Ovary (tissue), 9 donors: ENCODE results near the gene TRIM32. TPM values are rescaled to one million over a fixed set of nuclear protein-coding genes. Genes with fewer than 3 reads are reported as not detected.

ENCODE experiments used
- DNase-seq, 5 donors: peaks; one replicate each; pipeline ENCODE4 v3.0.0-alpha.2; 2019 to 2020
- H3K27ac ChIP-seq, 2 donors: fragments of 200-600 bp; one replicate each; pipeline versions ENCODE4 v1.5.1 to v1.8.0; 2019 to 2022
- H3K27me3 ChIP-seq: fragments of 200-600 bp; one replicate; pipeline ENCODE4 v1.8.0; 2022
- H3K36me3 ChIP-seq: fragments of 200-600 bp; sonication (generic); one replicate; pipeline ENCODE4 v1.5.1; 2019
- H3K4me1 ChIP-seq: one replicate; pipeline ENCODE4 v1.8.1; 2013; ENCODE audit warnings: mild to moderate bottlenecking, moderate library complexity; ENCODE audit not compliant: insufficient read depth
- H3K4me3 ChIP-seq: fragments of 200-600 bp; sonication (generic); one replicate; pipeline ENCODE4 v1.5.1; 2017
- H3K9me3 ChIP-seq, 2 donors: fragments of 200-600 bp in 1 of 2; sonication (generic) in 1 of 2; one replicate each; pipeline versions ENCODE4 v1.5.1 to v1.8.1; 2013 to 2019; ENCODE audit warnings: mild to moderate bottlenecking in 1 of 2, moderate library complexity in 1 of 2
- EP300 ChIP-seq: sonication (generic); formaldehyde crosslinking; IDR thresholded peaks from one replicate; pipeline ENCODE4 v1.6.1; 2017; ENCODE audit warnings: antibody characterized with exemption
- POLR2A ChIP-seq: fragments of 450-650 bp; IDR thresholded peaks from one replicate; pipeline ENCODE4 v1.6.1; 2017; ENCODE audit warnings: antibody characterized with exemption, mild to moderate bottlenecking, moderate library complexity
- WGBS, 3 donors: extraction: QIAGEN DNeasy Blood & Tissue Kit in 1 of 3; methylation state at CpG; one replicate each; pipeline versions ENCODE4 v1.1.5 to v1.1.7; 2013 to 2017; 5-methylcytosine and 5-hydroxymethylcytosine counted together
- intact Hi-C, 4 donors: fragments of 100-400 bp; cut with DNase I; formaldehyde crosslinking; loops; one replicate each; pipeline versions ENCODE4 v1.11.0 to v1.15.1; 2022 to 2023
- polyA plus RNA-seq, 2 donors: library from polyadenylated mRNA; stranded (reverse); fragments of 200-250 nt in 1 of 2; fragments of 350-450 nt in 1 of 2; fragmentation: Illumina TruSeq in 1 of 2; extraction: RNeasy Lipid Tissue Mini Kit (QIAGEN cat#74804) in 1 of 2; gene quantifications; one replicate each; pipeline ENCODE4 v1.2.3, GENCODE V29; 2013 to 2014
- total RNA-seq, 7 donors: library from RNA; depleted of rRNA in 2 of 7; stranded (reverse); fragments of >200 nt in 2 of 7; fragmentation: NEBNext Ultra II Directional in 3 of 7; extraction: Animal tissue kit (Norgen Biotek cat#: 25700) in 3 of 7; gene quantifications; one replicate each; pipeline versions ENCODE4 v1.1.0 to v1.2.4, GENCODE V29; 2016 to 2023
- TF ChIP-seq, protein P1 (sequence below), 3 donors: fragments of 450-650 bp in 2 of 3; fragments of 200-600 bp in 1 of 3; IDR thresholded peaks; one replicate each; pipeline versions ENCODE4 v1.5.1 to v1.8.0; 2016 to 2022; ENCODE audit warnings: antibody characterized with exemption in 3 of 3, mild to moderate bottlenecking in 1 of 3
- donor health status: DM: no; HTN: no; CAD: no; lungs with moderate emphysema.
- donor health status: DM: no; HTN: no; CAD: no.
- donor health status: Bipolar disorder and iron deficiency.
- donor health status: DM: yes; HTN: yes; CAD: no.
- donor health status: DM: no; HTN: no; CAD: no.
- donor health status: DM: yes; HTN: yes; CAD: no.

The TRIM32 gene
- total and polyA plus RNA-seq, 9 donors = 7.0 to 29.2 (median 22.1) TPM

DNA sequence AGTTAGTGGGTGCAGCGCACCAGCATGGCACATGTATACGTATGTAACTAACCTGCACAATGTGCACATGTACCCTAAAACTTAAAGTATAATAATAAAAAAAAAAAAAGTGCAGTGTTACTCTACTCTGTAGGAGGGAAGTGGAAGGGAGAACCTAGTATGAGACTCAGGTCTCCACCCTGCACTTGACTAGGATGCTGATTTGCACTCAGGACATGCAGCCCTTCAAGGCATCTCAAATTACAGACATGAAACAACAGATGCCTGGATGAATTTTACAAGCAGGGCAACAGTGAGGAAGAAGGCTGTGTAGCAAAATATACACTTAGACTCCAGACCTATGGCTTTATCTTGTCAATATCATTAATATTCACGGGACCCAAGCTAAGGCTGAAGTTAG, 16.5 kb downstream of the TRIM32 start:
- no peaks in the 10 kb centered on the region for H3K9me3 ChIP-seq
- no peak for DNase-seq
- WGBS, 3 donors = 97 to 99% (median 98%) methylated on average over 3 of the region's 3 CpGs
- no peaks in the 10 kb centered on the region for H3K36me3 ChIP-seq
- intact Hi-C loops = no loop called here
- no peak overlapping the region for H3K27ac ChIP-seq
- no peaks in the 10 kb centered on the region for H3K4me1 ChIP-seq
- TF ChIP-seq, protein P1, sequence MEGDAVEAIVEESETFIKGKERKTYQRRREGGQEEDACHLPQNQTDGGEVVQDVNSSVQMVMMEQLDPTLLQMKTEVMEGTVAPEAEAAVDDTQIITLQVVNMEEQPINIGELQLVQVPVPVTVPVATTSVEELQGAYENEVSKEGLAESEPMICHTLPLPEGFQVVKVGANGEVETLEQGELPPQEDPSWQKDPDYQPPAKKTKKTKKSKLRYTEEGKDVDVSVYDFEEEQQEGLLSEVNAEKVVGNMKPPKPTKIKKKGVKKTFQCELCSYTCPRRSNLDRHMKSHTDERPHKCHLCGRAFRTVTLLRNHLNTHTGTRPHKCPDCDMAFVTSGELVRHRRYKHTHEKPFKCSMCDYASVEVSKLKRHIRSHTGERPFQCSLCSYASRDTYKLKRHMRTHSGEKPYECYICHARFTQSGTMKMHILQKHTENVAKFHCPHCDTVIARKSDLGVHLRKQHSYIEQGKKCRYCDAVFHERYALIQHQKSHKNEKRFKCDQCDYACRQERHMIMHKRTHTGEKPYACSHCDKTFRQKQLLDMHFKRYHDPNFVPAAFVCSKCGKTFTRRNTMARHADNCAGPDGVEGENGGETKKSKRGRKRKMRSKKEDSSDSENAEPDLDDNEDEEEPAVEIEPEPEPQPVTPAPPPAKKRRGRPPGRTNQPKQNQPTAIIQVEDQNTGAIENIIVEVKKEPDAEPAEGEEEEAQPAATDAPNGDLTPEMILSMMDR (IDR thresholded peaks at IDR 0.05) = no peak
- TF ChIP-seq EP300 = no peak
- no peak for TF ChIP-seq POLR2A
- H3K27me3 ChIP-seq = no peaks in the 10 kb centered on the region
- no peak overlapping the region for H3K4me3 ChIP-seq

DNA sequence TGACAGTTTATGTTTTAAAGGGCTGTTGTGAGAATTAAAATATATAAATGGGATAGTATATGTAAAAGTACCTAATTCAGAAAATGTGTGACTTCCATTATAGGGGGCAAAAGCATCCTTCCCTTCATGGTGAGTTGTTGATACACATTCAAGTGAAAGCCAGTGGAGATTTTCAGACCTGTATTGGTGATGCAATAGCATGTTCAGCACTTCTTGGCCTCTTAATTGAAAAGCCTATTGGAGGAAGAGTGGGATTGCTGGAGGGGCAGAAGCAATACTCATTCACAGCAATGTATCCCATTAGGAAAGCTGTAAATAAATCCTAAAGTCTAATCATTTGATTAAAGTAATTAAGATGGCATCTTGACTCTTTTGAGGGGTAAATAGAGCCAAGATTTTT, 17.4 kb downstream of the TRIM32 start:
- no peaks in the 10 kb centered on the region for H3K36me3 ChIP-seq
- intact Hi-C loops = no loop called here
- TF ChIP-seq, protein P1 (IDR thresholded peaks at IDR 0.05) = no peak
- TF ChIP-seq EP300 (no peak), POLR2A (no peak)
- no peak overlapping the region for H3K27ac ChIP-seq
- no peak overlapping the region for H3K4me3 ChIP-seq
- no peaks in the 10 kb centered on the region for H3K4me1 ChIP-seq
- no peaks in the 10 kb centered on the region for H3K27me3 ChIP-seq
- no peak for DNase-seq
- no peaks in the 10 kb centered on the region for H3K9me3 ChIP-seq

DNA sequence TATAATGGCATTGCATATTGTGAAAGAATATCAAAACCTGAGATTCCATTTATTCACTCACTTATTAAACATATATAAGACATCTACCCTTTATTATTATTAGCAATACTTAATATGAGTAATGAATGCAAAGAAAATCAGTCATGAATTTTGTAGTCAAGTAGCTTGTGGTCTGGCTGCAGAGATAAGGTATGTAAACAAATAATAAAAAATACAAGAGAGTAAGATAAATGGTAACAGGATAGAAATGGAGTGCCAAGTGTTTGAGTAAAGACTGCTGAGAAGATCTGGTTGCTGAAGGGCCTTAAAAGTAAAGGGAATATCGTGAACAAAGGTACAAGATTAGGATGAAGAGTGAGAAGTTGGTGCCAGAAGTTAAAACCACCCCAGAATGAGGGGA, 18.4 kb downstream of the TRIM32 start:
- H3K27me3 ChIP-seq = no peaks in the 10 kb centered on the region
- H3K36me3 ChIP-seq = no peaks in the 10 kb centered on the region
- H3K4me3 ChIP-seq = no peak overlapping the region
- no peaks in the 10 kb centered on the region for H3K9me3 ChIP-seq
- no peaks in the 10 kb centered on the region for H3K4me1 ChIP-seq
- no peak for DNase-seq
- intact Hi-C loops = no loop called here
- no peak for TF ChIP-seq POLR2A
- TF ChIP-seq, protein P1 (IDR thresholded peaks at IDR 0.05) = no peak
- no peak for TF ChIP-seq EP300
- no peak overlapping the region for H3K27ac ChIP-seq
- 32 to 66% (median 38%) methylated on average over 1 of the region's 1 CpG for WGBS, 3 donors

DNA sequence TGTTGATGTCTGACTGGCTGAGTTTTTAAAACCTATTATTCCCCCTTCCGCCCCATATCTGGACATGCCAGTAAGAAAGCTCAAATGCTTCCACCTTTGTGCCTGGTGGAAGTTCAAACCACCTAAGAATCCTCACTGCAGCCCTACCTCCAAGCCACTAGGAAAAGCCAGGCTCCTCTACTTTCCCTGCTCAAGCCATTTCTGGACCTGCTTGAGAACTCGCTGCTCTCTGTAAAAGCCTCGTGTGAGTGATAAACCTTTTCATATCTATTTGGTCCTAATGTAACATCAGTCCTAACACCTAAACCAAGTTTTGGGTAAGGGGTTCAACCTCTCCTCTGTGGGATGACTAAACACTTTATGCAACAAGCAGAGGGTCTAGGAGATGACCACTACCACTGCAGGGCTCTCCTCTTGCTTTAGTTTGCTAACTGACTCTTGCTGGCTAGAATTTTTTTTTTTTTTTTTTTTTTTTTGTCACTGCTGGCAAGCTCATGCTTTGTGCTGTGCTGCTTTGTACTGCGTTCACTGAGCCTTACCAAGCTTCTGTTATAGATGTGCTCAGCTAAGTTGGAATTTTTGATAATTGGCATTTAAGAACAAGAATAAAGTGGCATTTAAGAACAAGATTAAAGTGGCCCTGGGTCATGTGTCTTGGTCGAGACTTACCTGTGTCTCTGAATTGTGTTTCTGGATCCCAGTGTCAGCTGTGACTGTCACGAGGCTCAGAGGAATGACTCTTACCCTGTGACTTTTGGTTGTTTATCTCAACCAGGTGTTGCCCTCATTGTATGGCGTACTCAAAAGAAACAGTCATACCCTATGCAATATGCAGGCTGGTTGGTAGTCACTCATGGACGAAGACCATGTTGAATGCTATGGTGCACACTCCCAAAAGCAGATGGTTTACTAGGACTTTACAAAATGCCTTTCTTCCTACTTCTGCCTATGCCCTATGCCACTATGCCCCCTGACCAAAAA, 19.5 kb downstream of the TRIM32 start:
- Histone ChIP-seq H3K27ac (no peak overlapping the region), H3K4me3 (no peak overlapping the region), H3K36me3 (no peaks in the 10 kb centered on the region), H3K27me3 (no peaks in the 10 kb centered on the region), H3K4me1 (no peaks in the 10 kb centered on the region), H3K9me3 (no peaks in the 10 kb centered on the region)
- WGBS, 3 donors = 83 to 88% (median 86%) methylated on average over 8 of the region's 8 CpGs
- intact Hi-C loops = no loop called here
- TF ChIP-seq, protein P1 (IDR thresholded peaks at IDR 0.05) = no peak
- no peak for TF ChIP-seq POLR2A
- no peak for TF ChIP-seq EP300
- no peak for DNase-seq
